Naive thymus-derived CD4-positive, alpha-beta T cell (primary cell): ENCODE measurements around the gene DGCR2. TPM values are rescaled to one million over a fixed set of nuclear protein-coding genes. Genes with fewer than 3 reads are reported as not detected.
A peak's percentile ranks its signal among the peaks of the same experiment; 100 is the strongest.
"Not testable (repeated sequence)": the region's sequence is repeated elsewhere in the genome, so short reads cannot be mapped to it uniquely, and the experiment has no call there.

Source experiments
- ATAC-seq: fragments of 150-1000 bp; cut with Tn5 transposase; 2 replicates; pipeline ENCODE4 v1.10.0; 2021; ENCODE audit warnings: mild to moderate bottlenecking, moderate library complexity
- CTCF ChIA-PET: fragments of 350-600 bp; sonication (Branson Sonifier 250); formaldehyde crosslinking; loops from one replicate; lab custom pipeline; 2021; ENCODE audit warnings: antibody characterized with exemption; lab: Charles Lee
- POLR2A ChIA-PET: fragments of 350-600 bp; sonication (Branson Sonifier 250); formaldehyde crosslinking; loops from one replicate; lab custom pipeline; 2021; ENCODE audit warnings: antibody characterized with exemption, inconsistent platforms; lab: Charles Lee
- DNase-seq, 9 donors: peaks; one replicate each; pipeline versions ENCODE4 v3.0.0 to v3.0.0-alpha.2; 2020 to 2022; ENCODE audit warnings: mixed read lengths in 1 of 9
- H3K27ac ChIP-seq: one replicate; pipeline ENCODE4 v1.7.0; 2013; ENCODE audit warnings: mild to moderate bottlenecking, low read depth, low read length, moderate library complexity
- H3K27me3 ChIP-seq, 2 donors: one replicate each; pipeline ENCODE4 v1.7.0; 2013; ENCODE audit warnings: low read length in 2 of 2, mild to moderate bottlenecking in 2 of 2, moderate library complexity in 2 of 2; ENCODE audit not compliant: control insufficient read depth in 2 of 2, insufficient read depth in 2 of 2
- H3K36me3 ChIP-seq, 3 experiments: 1 replicate in 2 of 3; 2 replicates in 1 of 3; pipeline ENCODE4 v1.7.0; 2013; ENCODE audit warnings: low read length in 3 of 3, mild to moderate bottlenecking in 3 of 3, moderate library complexity in 1 of 3; ENCODE audit not compliant: insufficient read depth in 3 of 3, control insufficient read depth in 2 of 3
- H3K4me1 ChIP-seq, 2 donors: one replicate each; pipeline ENCODE4 v1.7.0; 2013; ENCODE audit warnings: low read length in 2 of 2, mild to moderate bottlenecking in 2 of 2, moderate library complexity in 1 of 2; ENCODE audit not compliant: control insufficient read depth in 2 of 2, insufficient read depth in 2 of 2
- H3K4me3 ChIP-seq: 2 replicates; pipeline ENCODE4 v1.7.0; 2013; ENCODE audit warnings: mild to moderate bottlenecking, low read length
- H3K9me3 ChIP-seq, 3 experiments: 1 replicate in 2 of 3; 2 replicates in 1 of 3; pipeline ENCODE4 v1.7.0; 2013; ENCODE audit warnings: low read length in 3 of 3; ENCODE audit not compliant: control insufficient read depth in 2 of 3
- H3K27ac Mint-ChIP-seq, 9 donors: one replicate each; pipeline ENCODE4 v1.8.0; 2020 to 2022; ENCODE audit warnings: mixed read lengths in 9 of 9, mild to moderate bottlenecking in 8 of 9, moderate library complexity in 5 of 9, inconsistent platforms in 2 of 9
- H3K27me3 Mint-ChIP-seq, 5 donors: one replicate each; pipeline ENCODE4 v1.8.0; 2021 to 2022; ENCODE audit warnings: mixed read lengths in 5 of 5, mild to moderate bottlenecking in 1 of 5
- H3K36me3 Mint-ChIP-seq, 5 donors: one replicate each; pipeline ENCODE4 v1.8.0; 2020 to 2022; ENCODE audit warnings: mixed read lengths in 5 of 5, mild to moderate bottlenecking in 3 of 5, inconsistent platforms in 1 of 5
- H3K4me1 Mint-ChIP-seq, 7 donors: one replicate each; pipeline ENCODE4 v1.8.0; 2020 to 2022; ENCODE audit warnings: mixed read lengths in 7 of 7, mild to moderate bottlenecking in 3 of 7, inconsistent platforms in 1 of 7
- H3K4me3 Mint-ChIP-seq, 10 donors: one replicate each; pipeline ENCODE4 v1.8.0; 2020 to 2022; ENCODE audit warnings: mild to moderate bottlenecking in 10 of 10, mixed read lengths in 10 of 10, moderate library complexity in 6 of 10, inconsistent platforms in 2 of 10
- H3K9me3 Mint-ChIP-seq, 11 donors: one replicate each; pipeline ENCODE4 v1.8.0; 2020 to 2022; ENCODE audit warnings: mixed read lengths in 11 of 11, mild to moderate bottlenecking in 4 of 11, inconsistent platforms in 1 of 11, moderate library complexity in 1 of 11
- intact Hi-C, 2 donors: fragments of 100-400 bp; cut with micrococcal nuclease; formaldehyde crosslinking; loops; one replicate each; pipeline ENCODE4 v1.15.1; 2023
- polyA plus RNA-seq, 2 donors: library from polyadenylated mRNA; unstranded; fragments of 300-500 nt; fragmentation: Illumina TruSeq; gene quantifications; one replicate each; pipeline ENCODE4 v1.2.3, GENCODE V29; 2021
- total RNA-seq, 6 experiments: library from RNA in 5 of 6; stranded (reverse) in 5 of 6; gene quantifications; 1 replicate in 5 of 6; 2 replicates in 1 of 6; pipeline ENCODE4 v1.2.3 and lab custom pipeline; 2021 to 2026

Gene DGCR2
- total and polyA plus RNA-seq, 7 experiments from 2014 or later = 38.8 to 81.9 (median 50.4) TPM

DNA sequence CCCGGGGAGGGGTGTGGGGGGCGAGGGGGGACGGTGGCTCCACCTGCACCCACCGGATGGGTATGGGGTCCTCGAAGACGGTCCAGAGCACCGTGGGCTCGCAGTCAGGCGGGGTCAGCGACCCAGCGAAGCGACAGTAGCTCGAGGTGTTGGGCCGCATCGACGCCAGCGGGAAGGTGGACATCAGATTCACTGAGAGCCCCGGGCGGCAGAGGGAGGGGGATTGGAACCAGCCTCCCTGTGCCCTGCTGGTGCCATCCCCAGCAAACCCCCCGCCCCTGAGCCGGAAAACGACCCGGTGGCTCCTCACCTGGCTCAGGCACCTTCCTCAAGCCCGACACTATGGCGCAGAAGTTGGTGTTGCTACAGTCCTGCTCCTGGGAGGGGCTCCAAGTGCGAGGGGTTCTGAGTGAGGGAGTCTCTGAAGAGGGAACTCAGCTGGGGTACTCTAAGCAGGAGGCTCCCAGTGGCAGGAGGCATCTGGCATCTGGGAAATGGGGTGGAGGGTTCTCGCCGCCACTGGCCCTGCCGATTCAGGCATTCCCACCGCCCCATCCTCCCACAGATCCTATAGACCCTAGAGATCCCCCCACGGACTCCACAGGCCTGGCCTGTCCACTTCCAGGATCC, 89.9 kb downstream of the DGCR2 start:
- intact Hi-C loops = loop anchor here in 1 of 2 donors (5.0 kb wide), 1 partner anchor 565 kb away; no protein-coding TSS in a partner anchor
- H3K9me3 ChIP-seq, DNase-seq, H3K36me3 Mint-ChIP-seq, H3K27ac Mint-ChIP-seq, ATAC-seq, H3K27me3 ChIP-seq, H3K4me3 Mint-ChIP-seq, POLR2A ChIA-PET, H3K27ac ChIP-seq, H3K9me3 Mint-ChIP-seq, H3K36me3 ChIP-seq, H3K4me1 ChIP-seq, H3K4me3 ChIP-seq, CTCF ChIA-PET: not testable (repeated sequence)
- Mint-ChIP-seq H3K27me3 (peaks cover 6 to 19% (median 12%) of the 10 kb centered on the region in 5 donors), H3K4me1 (peaks cover 0 to 18% (median 10%) of the 10 kb centered on the region in 7 donors)

- H3K27ac ChIP-seq, H3K9me3 Mint-ChIP-seq, H3K4me1 ChIP-seq, ATAC-seq, H3K27ac Mint-ChIP-seq, H3K36me3 Mint-ChIP-seq, H3K4me3 ChIP-seq, DNase-seq, H3K9me3 ChIP-seq, POLR2A ChIA-PET, CTCF ChIA-PET, H3K36me3 ChIP-seq, H3K27me3 ChIP-seq: not testable (repeated sequence)
- H3K27me3 Mint-ChIP-seq = peaks cover 11 to 23% (median 18%) of the 10 kb centered on the region in 5 donors
- intact Hi-C loops = loop anchor here in 1 of 2 donors (5.0 kb wide), 1 partner anchor 566 kb away; no protein-coding TSS in a partner anchor
- H3K4me3 Mint-ChIP-seq = peak overlapping the region in 1 of 10 donors; percentile 7
- H3K4me1 Mint-ChIP-seq = peaks cover 0 to 14% (median 6%) of the 10 kb centered on the region in 7 donors
Observed at GRCh38 chr22:19030889-19031252, 91.3 kb downstream of the DGCR2 start.

- H3K36me3 Mint-ChIP-seq, H3K27ac Mint-ChIP-seq, H3K4me1 ChIP-seq, CTCF ChIA-PET, H3K4me3 ChIP-seq, ATAC-seq, H3K9me3 ChIP-seq, POLR2A ChIA-PET, H3K27me3 ChIP-seq, DNase-seq, H3K36me3 ChIP-seq, H3K9me3 Mint-ChIP-seq, H3K27ac ChIP-seq: not testable (repeated sequence)
- H3K27me3 Mint-ChIP-seq = peaks cover 11 to 23% (median 18%) of the 10 kb centered on the region in 5 donors
- peaks cover 0 to 14% (median 6%) of the 10 kb centered on the region in 7 donors for H3K4me1 Mint-ChIP-seq
- intact Hi-C loops = loop anchor here in 1 of 2 donors (5.0 kb wide), 1 partner anchor 567 kb away; no protein-coding TSS in a partner anchor
- peak overlapping the region in 1 of 10 donors; percentile 7 for H3K4me3 Mint-ChIP-seq
Observed at GRCh38 chr22:19030226-19030888, 91.9 kb downstream of the DGCR2 start.

GRCh38 chr22:19029113-19030103, 92.8 kb downstream of the DGCR2 start:
- CTCF ChIA-PET = not testable (repeated sequence)
- intact Hi-C loops = loop anchor here in 1 of 2 donors (5.0 kb wide), 1 partner anchor 568 kb away; no protein-coding TSS in a partner anchor

GRCh38 chr22:19028060-19028455, 94.2 kb downstream of the DGCR2 start:
- H3K4me3 Mint-ChIP-seq, POLR2A ChIA-PET, DNase-seq, H3K27ac Mint-ChIP-seq, H3K4me3 ChIP-seq, CTCF ChIA-PET, H3K27ac ChIP-seq, H3K36me3 Mint-ChIP-seq, H3K36me3 ChIP-seq, H3K9me3 ChIP-seq, H3K9me3 Mint-ChIP-seq, H3K4me1 Mint-ChIP-seq, H3K4me1 ChIP-seq, ATAC-seq, intact Hi-C loops, H3K27me3 ChIP-seq: not testable (repeated sequence)
- peaks cover 11 to 23% (median 18%) of the 10 kb centered on the region in 5 donors for H3K27me3 Mint-ChIP-seq

More at GRCh38 chr22:19029113-19030103, 92.8 kb downstream of the DGCR2 start:
- ATAC-seq, H3K27ac Mint-ChIP-seq, H3K4me3 ChIP-seq, H3K9me3 Mint-ChIP-seq, H3K36me3 ChIP-seq, H3K27ac ChIP-seq, DNase-seq, POLR2A ChIA-PET, H3K4me1 Mint-ChIP-seq, H3K27me3 ChIP-seq, H3K36me3 Mint-ChIP-seq, H3K9me3 ChIP-seq, H3K4me1 ChIP-seq: not testable (repeated sequence)
- Mint-ChIP-seq H3K4me3 (peak overlapping the region in 3 of 10 donors; percentile 42 to 77 (median 59)), H3K27me3 (peaks cover 11 to 23% (median 18%) of the 10 kb centered on the region in 5 donors)

DNA sequence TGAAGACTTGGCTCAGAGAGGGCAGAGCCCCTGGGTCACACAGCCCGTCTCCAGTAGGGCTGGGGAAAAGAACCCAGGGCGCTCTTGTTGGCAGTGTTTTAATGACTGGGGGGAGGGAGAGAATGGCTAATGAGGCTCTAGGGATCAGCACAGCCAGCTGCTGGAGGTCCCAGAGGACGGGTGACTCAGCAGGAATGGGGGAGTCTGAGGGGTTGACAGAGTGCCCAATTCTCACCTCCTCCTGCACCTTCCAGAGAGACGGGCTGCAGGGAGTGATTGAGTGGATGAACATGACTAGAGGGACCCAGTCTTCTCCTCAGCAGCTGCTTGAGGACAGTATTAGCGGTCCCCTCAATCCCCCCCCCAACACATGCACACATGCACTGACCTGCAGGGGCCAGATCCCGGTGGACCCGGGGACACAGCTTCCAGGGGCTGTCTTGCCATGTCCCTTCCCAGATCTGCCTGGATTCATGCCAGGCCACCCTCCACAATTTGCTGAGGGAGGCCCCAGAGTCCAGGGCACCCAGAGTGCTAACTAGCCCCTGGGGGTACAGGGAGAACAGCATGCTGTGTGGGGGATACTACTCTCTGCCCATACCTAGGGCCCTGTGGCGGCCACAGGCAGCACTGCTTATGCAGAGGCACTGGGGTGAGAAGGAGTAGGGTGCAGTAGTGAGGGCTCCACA, 94.7 kb downstream of the DGCR2 start:
- peak overlapping the region in 1 of 9 donors; percentile 37 for H3K27ac Mint-ChIP-seq
- H3K4me1 Mint-ChIP-seq = peaks cover 2 to 13% (median 9%) of the 10 kb centered on the region in 7 donors
- H3K4me1 ChIP-seq, DNase-seq, H3K9me3 Mint-ChIP-seq, ATAC-seq, H3K27ac ChIP-seq, H3K36me3 ChIP-seq, H3K36me3 Mint-ChIP-seq, H3K9me3 ChIP-seq, POLR2A ChIA-PET, H3K4me3 Mint-ChIP-seq, CTCF ChIA-PET, H3K27me3 ChIP-seq, intact Hi-C loops, H3K4me3 ChIP-seq: not testable (repeated sequence)
- peaks cover 15 to 25% (median 22%) of the 10 kb centered on the region in 5 donors for H3K27me3 Mint-ChIP-seq
